Neuronal stem cell (in vitro differentiated cells): ENCODE results near the gene FOXP1.

Experiments used
- DNase-seq: peaks from one replicate; pipeline ENCODE4 v3.0.0-alpha.2; 2013; ENCODE audit warnings: low spot score
- H2AFZ ChIP-seq: one replicate; pipeline ENCODE4 v1.6.1; 2013; ENCODE audit warnings: mild to moderate bottlenecking, low read length, inconsistent platforms
- H2AK5ac ChIP-seq: 2 replicates; pipeline ENCODE4 v1.6.1; 2013; ENCODE audit warnings: low read depth, mild to moderate bottlenecking, inconsistent platforms, low read length, moderate library complexity, mixed read lengths
- H2BK120ac ChIP-seq: 2 replicates; pipeline ENCODE4 v1.6.1; 2013; ENCODE audit warnings: low read depth, mild to moderate bottlenecking, inconsistent platforms, low read length, moderate library complexity, mixed read lengths
- H2BK12ac ChIP-seq: one replicate; pipeline ENCODE4 v1.6.1; 2013; ENCODE audit warnings: low read length, inconsistent platforms
- H2BK15ac ChIP-seq: 2 replicates; pipeline ENCODE4 v1.6.1; 2013; ENCODE audit warnings: mild to moderate bottlenecking, low read length, inconsistent platforms, mixed read lengths
- H2BK5ac ChIP-seq: one replicate; pipeline ENCODE4 v1.6.1; 2013; ENCODE audit warnings: inconsistent platforms, mild to moderate bottlenecking, low read length, moderate library complexity
- H3K14ac ChIP-seq: one replicate; pipeline ENCODE4 v1.6.1; 2013; ENCODE audit warnings: low read length, inconsistent platforms
- H3K18ac ChIP-seq: 2 replicates; pipeline ENCODE4 v1.6.1; 2013; ENCODE audit warnings: low read length, inconsistent platforms
- H3K23ac ChIP-seq: 2 replicates; pipeline ENCODE4 v1.6.1; 2013; ENCODE audit warnings: low read depth, mild to moderate bottlenecking, mixed read lengths, low read length, inconsistent platforms; ENCODE audit not compliant: poor library complexity
- H3K27ac ChIP-seq: replicated peaks from 3 replicates; pipeline ENCODE4 v1.5.1; 2013; ENCODE audit warnings: low read length, inconsistent platforms
- H3K27me3 ChIP-seq, 3 experiments: 2 replicates each; pipeline ENCODE4 v1.6.1; 2013; ENCODE audit warnings: low read length in 3 of 3, mild to moderate bottlenecking in 2 of 3, inconsistent platforms in 1 of 3, low read depth in 1 of 3, mixed read lengths in 1 of 3, moderate library complexity in 1 of 3; ENCODE audit not compliant: control insufficient read depth in 3 of 3, insufficient read depth in 3 of 3
- H3K36me3 ChIP-seq, 2 donors: replicated peaks in 1 of 2; 2 replicates each; pipeline ENCODE4 v1.6.1; 2013; ENCODE audit warnings: low read length in 2 of 2; ENCODE audit not compliant: control insufficient read depth in 2 of 2, insufficient read depth in 2 of 2
- H3K4ac ChIP-seq: 2 replicates; pipeline ENCODE4 v1.6.1; 2013; ENCODE audit warnings: inconsistent platforms, mild to moderate bottlenecking, low read length, moderate library complexity
- H3K4me1 ChIP-seq, 2 donors: 1 replicate in 1 of 2; 2 replicates in 1 of 2; pipeline ENCODE4 v1.6.1; 2013; ENCODE audit warnings: low read length in 2 of 2, low read depth in 1 of 2; ENCODE audit not compliant: control insufficient read depth in 2 of 2, insufficient read depth in 1 of 2
- H3K4me2 ChIP-seq: one replicate; pipeline ENCODE4 v1.6.1; 2013; ENCODE audit warnings: mild to moderate bottlenecking, low read length, inconsistent platforms; ENCODE audit not compliant: insufficient read depth, poor library complexity, severe bottlenecking
- H3K4me3 ChIP-seq, 2 donors: 2 replicates each; pipeline ENCODE4 v1.5.1; 2013; ENCODE audit warnings: low read length in 2 of 2, mild to moderate bottlenecking in 2 of 2, inconsistent platforms in 1 of 2, moderate library complexity in 1 of 2
- H3K79me1 ChIP-seq: one replicate; pipeline ENCODE4 v1.6.1; 2013; ENCODE audit warnings: low read depth, mild to moderate bottlenecking, inconsistent platforms, low read length, moderate library complexity
- H3K9ac ChIP-seq: one replicate; pipeline ENCODE4 v1.6.1; 2013; ENCODE audit warnings: mild to moderate bottlenecking, low read depth, low read length, inconsistent platforms; ENCODE audit not compliant: poor library complexity
- H3K9me3 ChIP-seq, 2 donors: replicated peaks in 1 of 2; 2 replicates each; pipeline versions ENCODE3 to v1.6.1; 2013; ENCODE audit warnings: low read length in 2 of 2, mild to moderate bottlenecking in 2 of 2, inconsistent platforms in 1 of 2, low read depth in 1 of 2, mixed read lengths in 1 of 2, moderate library complexity in 1 of 2; ENCODE audit not compliant: control insufficient read depth in 2 of 2, insufficient read depth in 1 of 2
- H4K8ac ChIP-seq: one replicate; pipeline ENCODE4 v1.6.1; 2013; ENCODE audit warnings: low read depth, mild to moderate bottlenecking, inconsistent platforms, low read length, moderate library complexity
- H4K91ac ChIP-seq: one replicate; pipeline ENCODE4 v1.6.1; 2013; ENCODE audit warnings: low read length, low read depth, mild to moderate bottlenecking, inconsistent platforms; ENCODE audit not compliant: poor library complexity
- WGBS, 2 donors: extraction: QIAGEN DNeasy Blood & Tissue Kit; methylation state at CpG; one replicate each; pipeline ENCODE4 v1.1.7; 2013; ENCODE audit warnings: missing lambda C conversion rate in 2 of 2, mixed read lengths in 1 of 2; ENCODE audit not compliant: insufficient read length in 2 of 2, insufficient replicate concordance in 1 of 2; ENCODE audit errors: extremely low coverage in 2 of 2; 5-methylcytosine and 5-hydroxymethylcytosine counted together

Gene FOXP1

DNA sequence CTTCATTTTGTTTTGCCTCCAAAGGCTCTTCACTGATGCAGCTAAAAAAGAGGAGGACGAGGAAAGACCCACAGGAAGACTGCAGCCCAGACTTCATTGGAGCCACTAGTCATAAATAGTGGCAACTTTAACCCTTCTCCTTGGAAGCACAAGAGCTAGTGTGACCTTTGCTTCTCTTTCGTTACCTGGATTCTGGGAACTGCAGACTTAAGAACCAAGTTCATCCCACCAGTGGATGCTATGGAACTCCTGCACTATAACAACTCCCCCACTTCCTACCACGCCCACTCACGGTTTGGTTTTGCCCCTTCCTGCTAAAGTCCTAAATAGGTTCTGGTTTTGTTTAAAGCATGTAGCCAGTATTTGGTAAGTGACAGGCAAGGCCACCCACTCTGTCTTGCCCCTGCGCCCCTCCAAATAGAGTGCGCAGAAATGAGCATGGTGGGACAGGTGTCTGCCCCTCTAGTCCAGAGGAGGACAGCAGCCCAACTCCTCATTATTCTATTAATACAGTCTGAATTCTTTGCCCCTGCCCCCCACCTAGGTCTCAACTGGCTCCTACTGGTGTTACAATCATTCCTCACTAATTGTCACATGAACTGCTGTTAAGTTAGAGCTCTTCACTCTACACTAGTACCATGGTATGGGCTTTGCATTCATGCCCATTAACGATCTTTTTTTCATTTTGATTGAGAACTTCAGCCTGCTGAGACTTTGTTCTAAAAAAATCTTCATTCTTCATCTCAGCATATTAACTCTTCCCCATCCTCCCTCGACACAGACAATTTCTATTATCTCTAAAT is 504.6 kb downstream of the FOXP1 start:
- H2AFZ ChIP-seq = no peak overlapping the region
- no peak overlapping the region for H3K27ac ChIP-seq
- no peak overlapping the region for H3K23ac ChIP-seq
- no peak overlapping the region for H3K4me3 ChIP-seq
- no peak overlapping the region for H2AK5ac ChIP-seq
- H2BK120ac ChIP-seq = no peak overlapping the region
- no peak overlapping the region for H4K91ac ChIP-seq
- DNase-seq = no peak
- peaks cover 2 to 10% of the 10 kb centered on the region in 2 donors for H3K4me1 ChIP-seq
- no CpG with 5 or more reads among the region's 8 CpGs for WGBS, 2 donors
- no peak overlapping the region for H2BK5ac ChIP-seq
- H3K4me2 ChIP-seq = no peak overlapping the region
- H4K8ac ChIP-seq = no peak overlapping the region
- no peak overlapping the region for H2BK12ac ChIP-seq
- no peak overlapping the region for H2BK15ac ChIP-seq
- H3K36me3 ChIP-seq = no peaks in the 10 kb centered on the region
- no peaks in the 10 kb centered on the region for H3K79me1 ChIP-seq
- no peak overlapping the region for H3K9ac ChIP-seq
- H3K4ac ChIP-seq = no peak overlapping the region
- H3K9me3 ChIP-seq = no peaks in the 10 kb centered on the region
- no peak overlapping the region for H3K14ac ChIP-seq
- no peaks in the 10 kb centered on the region for H3K27me3 ChIP-seq
- H3K18ac ChIP-seq = no peak overlapping the region

DNA sequence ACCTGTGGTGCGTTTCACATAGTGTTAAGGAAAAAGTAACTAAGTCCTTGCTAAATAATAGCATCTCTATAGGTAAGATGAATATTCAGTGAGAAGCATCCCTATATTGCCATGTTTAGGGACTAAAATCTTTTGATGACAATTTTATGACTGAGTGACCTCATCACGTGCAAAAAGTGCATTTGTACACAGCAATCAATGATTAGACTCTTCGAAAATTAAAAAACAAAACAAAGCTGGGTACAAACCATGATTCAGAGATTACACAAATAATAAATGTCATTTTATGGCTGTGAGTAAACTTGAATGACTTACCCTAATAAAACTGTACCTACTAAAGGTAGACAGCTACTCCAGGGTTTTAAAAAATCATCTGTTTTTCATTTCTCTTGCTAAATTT is 505.3 kb downstream of the FOXP1 start:
- Histone ChIP-seq H2BK15ac (no peak overlapping the region), H3K23ac (no peak overlapping the region), H3K27ac (no peak overlapping the region), H3K27me3 (no peaks in the 10 kb centered on the region), H3K36me3 (no peaks in the 10 kb centered on the region), H3K4me3 (no peak overlapping the region), H2AFZ (no peak overlapping the region), H3K4me1 (peaks cover 0 to 6% of the 10 kb centered on the region in 2 donors), H2BK12ac (no peak overlapping the region), H3K79me1 (no peaks in the 10 kb centered on the region), H3K9ac (no peak overlapping the region), H4K91ac (no peak overlapping the region), H2BK5ac (no peak overlapping the region), H2AK5ac (no peak overlapping the region), H2BK120ac (no peak overlapping the region), H3K4me2 (no peak overlapping the region), H3K18ac (no peak overlapping the region), H3K9me3 (no peaks in the 10 kb centered on the region), H3K14ac (no peak overlapping the region), H3K4ac (no peak overlapping the region), H4K8ac (no peak overlapping the region)
- no peak for DNase-seq
- WGBS, 2 donors = no CpG with 5 or more reads among the region's 3 CpGs

DNA sequence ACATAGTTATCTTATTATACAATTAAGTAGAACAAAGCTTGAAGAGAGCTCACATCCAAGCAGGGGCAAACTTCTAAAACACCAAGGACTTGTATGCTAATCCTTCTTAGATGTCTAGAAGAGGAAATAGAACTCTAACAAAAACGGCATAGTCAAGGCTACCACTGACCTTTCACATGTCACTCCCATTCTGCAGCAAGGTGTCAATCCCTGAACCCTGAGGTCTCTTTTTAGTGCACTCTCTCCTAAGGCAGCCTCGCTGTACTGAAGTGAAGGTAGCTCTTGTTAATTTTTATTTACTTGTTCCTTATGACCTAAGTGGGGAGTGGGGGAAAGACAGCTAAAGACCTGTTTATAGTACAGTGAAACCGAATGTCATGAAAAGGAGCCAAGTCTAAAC is 506.5 kb downstream of the FOXP1 start:
- Histone ChIP-seq H3K79me1 (no peaks in the 10 kb centered on the region), H3K27me3 (no peaks in the 10 kb centered on the region), H3K4me1 (peaks cover 0 to 8% of the 10 kb centered on the region in 2 donors), H2BK12ac (no peak overlapping the region), H4K91ac (no peak overlapping the region), H2BK5ac (no peak overlapping the region), H2AFZ (no peak overlapping the region), H3K9ac (no peak overlapping the region), H2AK5ac (no peak overlapping the region), H3K36me3 (no peaks in the 10 kb centered on the region), H3K23ac (no peak overlapping the region), H3K18ac (no peak overlapping the region), H4K8ac (no peak overlapping the region), H2BK120ac (no peak overlapping the region), H3K4ac (no peak overlapping the region), H3K9me3 (no peaks in the 10 kb centered on the region), H2BK15ac (no peak overlapping the region), H3K4me3 (no peak overlapping the region), H3K4me2 (no peak overlapping the region), H3K14ac (no peak overlapping the region), H3K27ac (no peak overlapping the region)
- WGBS, 2 donors = no CpG with 5 or more reads among the region's 3 CpGs
- DNase-seq = no peak

DNA sequence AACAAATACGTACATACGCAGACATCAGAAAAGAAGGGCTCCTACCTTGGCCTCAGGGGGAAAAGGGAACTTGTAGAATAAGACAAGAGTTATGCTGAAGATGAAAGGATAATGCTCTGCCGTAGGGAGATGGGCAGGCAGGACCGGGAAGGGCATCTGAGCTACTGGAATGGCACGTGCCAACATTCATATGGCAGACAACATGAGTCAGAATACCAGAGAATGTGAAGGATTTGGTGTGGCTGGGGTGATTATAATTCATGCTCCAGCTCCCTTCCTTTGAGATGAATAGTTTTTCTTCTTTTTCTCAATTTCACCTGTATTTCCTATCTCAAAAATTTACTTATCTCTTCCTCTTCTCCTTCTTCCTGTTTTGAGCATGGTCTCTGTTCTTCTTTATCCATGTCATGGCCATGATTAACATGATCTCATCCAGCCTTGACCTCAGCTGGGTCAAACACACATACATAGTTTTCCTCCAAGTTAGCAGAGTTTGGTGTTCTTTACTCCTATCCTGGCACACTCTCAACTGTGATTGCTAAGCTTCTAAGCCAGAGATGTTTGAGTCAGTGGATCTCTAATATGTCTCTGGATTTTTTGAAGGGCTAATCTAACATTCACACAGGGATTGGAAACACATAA is 507.0 kb downstream of the FOXP1 start:
- Histone ChIP-seq H3K14ac (no peak overlapping the region), H3K36me3 (no peaks in the 10 kb centered on the region), H2BK15ac (no peak overlapping the region), H3K4ac (no peak overlapping the region), H2AK5ac (no peak overlapping the region), H2AFZ (no peak overlapping the region), H3K23ac (no peak overlapping the region), H3K9ac (no peak overlapping the region), H3K9me3 (no peaks in the 10 kb centered on the region), H3K27me3 (no peaks in the 10 kb centered on the region), H3K27ac (no peak overlapping the region), H3K4me1 (peaks cover 0 to 8% of the 10 kb centered on the region in 2 donors), H2BK12ac (no peak overlapping the region), H3K4me3 (no peak overlapping the region), H3K18ac (no peak overlapping the region), H3K79me1 (no peaks in the 10 kb centered on the region), H2BK5ac (no peak overlapping the region), H4K91ac (no peak overlapping the region), H4K8ac (no peak overlapping the region), H2BK120ac (no peak overlapping the region), H3K4me2 (no peak overlapping the region)
- no peak for DNase-seq
- WGBS, 2 donors = no CpG with 5 or more reads among the region's 5 CpGs
